Thoracic aorta (tissue), 2 donors: ENCODE data around the gene ZNF22. TPM values are rescaled to one million over a fixed set of nuclear protein-coding genes. Genes with fewer than 3 reads are reported as not detected.

ENCODE experiments used
- ATAC-seq: fragments of 150-250 bp; one replicate; pipeline ENCODE4 v1.8.0; 2017; ENCODE audit warnings: low read depth; ENCODE audit not compliant: insufficient number of reproducible peaks, low FRiP score
- DNase-seq: peaks from one replicate; pipeline ENCODE4 v3.0.0-alpha.2; 2020; ENCODE audit warnings: low spot score
- H3K27ac ChIP-seq, 2 donors: fragments of 200-600 bp; sonication (generic); 1 replicate in 1 of 2; 2 replicates in 1 of 2; pipeline ENCODE4 v1.5.1; 2016; ENCODE audit warnings: mild to moderate bottlenecking in 2 of 2, moderate library complexity in 2 of 2
- H3K27me3 ChIP-seq: fragments of 200-600 bp; sonication (generic); replicated peaks from 2 replicates; pipeline ENCODE4 v1.6.0; 2016; ENCODE audit warnings: mild to moderate bottlenecking; ENCODE audit not compliant: insufficient read depth
- H3K36me3 ChIP-seq: fragments of 200-600 bp; sonication (generic); one replicate; pipeline ENCODE4 v1.5.1; 2016
- H3K4me1 ChIP-seq, 2 donors: fragments of 200-600 bp; sonication (generic); 1 replicate in 1 of 2; 2 replicates in 1 of 2; pipeline versions ENCODE4 v1.5.1 to v1.6.0; 2016; ENCODE audit warnings: low read depth in 2 of 2, mild to moderate bottlenecking in 1 of 2; ENCODE audit not compliant: control insufficient read depth in 1 of 2
- H3K4me3 ChIP-seq: fragments of 200-600 bp; sonication (generic); 2 replicates; pipeline ENCODE4 v1.5.1; 2016; ENCODE audit warnings: mild to moderate bottlenecking
- H3K9me3 ChIP-seq: fragments of 200-600 bp; sonication (generic); 2 replicates; pipeline ENCODE4 v1.5.1; 2016
- CTCF ChIP-seq: fragments of 200-600 bp; sonication (generic); IDR thresholded peaks from one replicate; pipeline ENCODE4 v1.5.1; 2019; ENCODE audit warnings: antibody characterized with exemption
- total RNA-seq, 2 donors: library from RNA; depleted of rRNA; stranded (reverse); fragments of >200 nt; gene quantifications; one replicate each; pipeline versions ENCODE4 v1.1.0 to v1.2.3, GENCODE V29; 2016

Gene ZNF22
- total RNA-seq, 2 donors from 2014 or later, result 16.6 to 20.7 TPM

DNA sequence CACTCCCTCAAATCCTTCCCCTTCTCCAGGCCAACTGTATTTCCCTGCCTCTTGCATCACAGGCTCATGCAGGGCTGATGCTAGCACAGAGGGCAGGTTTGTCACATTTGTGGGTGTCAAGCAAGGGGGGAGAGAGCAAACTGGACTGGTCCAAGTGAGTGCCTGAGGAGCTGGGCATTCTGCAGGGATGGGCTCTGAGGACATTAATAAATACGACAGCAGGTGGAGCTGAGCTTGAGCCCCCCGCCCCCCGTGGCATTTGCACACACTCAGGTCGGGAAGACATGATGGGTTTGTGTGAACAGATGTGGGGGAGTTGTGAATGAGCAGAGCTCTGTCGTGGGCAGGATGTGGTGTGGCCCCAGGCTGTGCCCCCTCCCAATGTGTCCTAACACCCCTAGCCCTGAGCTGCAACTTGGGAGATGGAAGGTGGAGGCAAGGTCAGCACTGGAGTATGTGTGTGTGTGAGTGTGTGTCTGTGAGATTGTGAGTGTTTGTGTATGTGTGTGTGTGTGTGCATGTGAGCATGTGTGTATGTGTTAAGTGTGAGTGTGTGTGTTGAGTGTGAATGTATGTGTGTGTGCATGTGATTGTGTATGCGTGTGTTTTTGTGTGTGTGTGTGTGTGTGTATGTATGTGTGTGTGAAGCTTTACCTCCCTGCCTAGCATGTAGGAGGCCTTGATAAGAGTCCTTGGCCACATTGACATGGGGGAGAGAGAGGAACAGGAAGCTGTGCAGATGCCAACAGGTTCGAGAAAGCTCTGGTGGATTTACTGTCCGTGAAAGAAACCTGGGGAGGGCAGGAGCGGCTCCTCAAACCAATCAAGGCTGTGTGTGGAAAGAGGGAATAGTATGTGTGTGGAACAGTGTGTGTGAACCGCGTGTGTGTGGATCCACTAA is 32.0 kb upstream of the ZNF22 start:
- H3K9me3 ChIP-seq, result no peaks in the 10 kb centered on the region
- H3K27me3 ChIP-seq, result no peaks in the 10 kb centered on the region
- H3K4me1 ChIP-seq, result peaks cover 48 to 49% of the 10 kb centered on the region in 2 donors
- peak overlapping the region; percentile 3 for H3K4me3 ChIP-seq
- H3K27ac ChIP-seq, result peak overlapping the region in 1 of 2 donors; percentile 57
- ATAC-seq (no peak), DNase-seq (no peak)
- TF ChIP-seq CTCF, result no peak
- peaks cover 14% of the 10 kb centered on the region for H3K36me3 ChIP-seq

DNA sequence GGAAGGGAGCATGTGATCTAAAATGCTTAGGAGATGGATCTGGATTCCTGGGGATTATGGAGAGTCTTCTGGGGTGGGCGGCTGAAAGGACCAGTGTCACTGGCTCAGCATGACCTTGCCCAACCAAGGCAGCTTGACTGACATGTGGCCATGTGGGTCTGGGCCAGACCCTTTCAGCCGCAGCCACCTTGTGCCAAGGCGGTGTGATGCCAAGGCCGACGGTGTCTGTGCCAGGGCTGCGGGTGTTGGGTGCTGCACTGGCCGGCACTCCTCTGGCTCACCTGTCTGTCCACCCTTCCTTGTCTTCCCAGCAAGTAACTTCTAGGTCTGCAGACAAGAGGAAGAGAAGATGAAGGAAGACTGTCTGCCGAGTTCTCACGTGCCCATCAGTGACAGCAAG is 30.9 kb upstream of the ZNF22 start:
- DNase-seq, result no peak
- no peak for ATAC-seq

DNA sequence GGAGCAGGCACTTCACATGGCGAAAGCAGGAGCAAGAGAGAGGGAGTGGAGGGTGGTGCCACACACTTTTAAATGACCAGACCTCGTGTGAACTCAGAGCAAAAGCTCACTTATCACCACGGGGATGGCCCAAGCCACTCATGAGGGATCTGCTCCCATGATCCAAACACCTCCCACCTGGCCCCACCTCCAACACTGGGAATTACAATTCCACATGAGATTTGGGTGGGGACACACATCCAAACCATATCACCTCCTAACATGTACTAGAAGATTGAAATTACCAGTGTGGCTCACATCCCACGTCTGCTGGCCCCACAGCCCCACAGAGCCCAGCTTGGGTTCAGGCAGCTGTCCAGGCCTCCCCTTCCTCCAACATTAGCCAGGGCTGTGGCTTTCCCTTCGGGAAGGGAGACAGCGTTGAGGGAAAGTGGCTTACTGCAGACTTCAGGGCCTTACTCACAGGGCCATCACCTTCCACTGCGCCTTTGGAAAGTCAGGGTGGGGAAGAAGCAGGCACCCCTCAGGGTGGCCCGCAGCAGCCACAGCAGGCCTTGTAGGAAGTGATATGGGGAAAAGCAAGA is 29.8 kb upstream of the ZNF22 start:
- Histone ChIP-seq H3K27me3 (no peaks in the 10 kb centered on the region), H3K4me1 (peaks cover 30 to 49% of the 10 kb centered on the region in 2 donors), H3K36me3 (peaks cover 14% of the 10 kb centered on the region), H3K4me3 (no peak overlapping the region), H3K9me3 (no peaks in the 10 kb centered on the region), H3K27ac (no peak overlapping the region)
- no peak for ATAC-seq
- no peak for DNase-seq
- no peak for TF ChIP-seq CTCF

More for the DNA sequence above, 30.9 kb upstream of the ZNF22 start:
- H3K9me3 ChIP-seq, result no peaks in the 10 kb centered on the region
- H3K36me3 ChIP-seq, result peaks cover 14% of the 10 kb centered on the region
- no peak overlapping the region for H3K4me3 ChIP-seq
- peaks cover 37 to 48% of the 10 kb centered on the region in 2 donors for H3K4me1 ChIP-seq
- H3K27me3 ChIP-seq, result no peaks in the 10 kb centered on the region
- H3K27ac ChIP-seq, result no peak overlapping the region
- no peak for TF ChIP-seq CTCF

DNA sequence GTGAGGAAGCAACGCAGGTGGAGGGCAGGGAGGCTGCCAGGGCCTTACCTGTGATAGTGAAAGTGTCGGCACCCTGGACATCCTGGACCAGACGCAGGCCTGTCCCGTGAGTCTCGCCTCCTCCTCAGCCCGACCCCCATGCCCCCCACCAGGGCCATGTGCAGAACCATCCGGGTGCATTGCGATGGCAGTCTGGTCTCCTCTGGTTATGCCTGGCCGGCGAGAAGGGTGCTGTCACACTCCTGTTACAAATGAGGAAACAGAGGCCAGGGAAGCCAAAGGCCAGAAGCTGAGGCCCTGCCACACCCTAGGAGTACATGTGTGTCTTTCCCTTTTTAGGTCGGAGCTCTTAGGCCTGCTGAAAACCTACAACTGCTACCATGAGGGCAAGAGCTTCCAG is 29.3 kb upstream of the ZNF22 start:
- Histone ChIP-seq H3K27ac (no peak overlapping the region), H3K9me3 (no peaks in the 10 kb centered on the region), H3K27me3 (no peaks in the 10 kb centered on the region), H3K4me3 (no peak overlapping the region), H3K4me1 (peaks cover 28 to 54% of the 10 kb centered on the region in 2 donors), H3K36me3 (peaks cover 15% of the 10 kb centered on the region)
- no peak for TF ChIP-seq CTCF
- ATAC-seq (no peak), DNase-seq (no peak)

DNA sequence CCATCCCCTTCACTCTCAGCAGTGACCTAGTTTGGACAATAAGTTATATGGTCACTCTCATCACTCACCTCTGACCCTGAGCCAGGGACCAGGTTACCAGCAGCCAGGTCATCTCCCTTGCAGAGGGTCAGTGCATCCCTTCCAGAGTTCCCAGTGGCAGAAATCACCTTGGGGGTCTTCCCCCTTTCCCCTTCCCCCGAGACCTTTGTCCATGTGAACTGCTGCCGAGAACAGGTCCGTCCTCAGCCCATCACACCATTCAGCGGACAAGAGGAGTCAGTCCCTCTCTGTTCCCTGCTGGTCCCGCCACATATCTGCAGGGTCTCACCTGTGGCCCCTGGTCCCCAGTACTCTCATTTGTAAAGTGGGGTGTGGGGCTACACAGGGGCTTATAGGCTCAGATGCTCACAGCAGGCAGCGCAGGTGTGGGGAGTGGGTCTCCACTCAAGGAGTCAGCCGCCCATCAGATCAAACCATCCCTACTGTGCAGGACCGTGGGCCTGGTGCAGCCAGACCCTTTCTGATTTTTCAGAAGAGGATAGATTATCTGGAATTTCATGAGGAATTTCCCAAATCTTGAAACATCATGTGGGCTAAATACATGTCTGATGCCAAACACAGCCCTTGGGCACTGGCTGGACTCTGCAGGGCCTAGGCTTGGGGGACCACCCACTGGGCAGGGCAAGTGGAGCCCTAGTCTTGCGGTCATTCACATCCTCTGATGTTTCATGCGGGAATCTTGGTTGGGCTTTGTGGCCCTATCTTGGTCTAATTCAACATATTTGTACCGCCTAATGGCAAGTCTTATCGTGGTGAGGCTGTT is 28.6 kb upstream of the ZNF22 start:
- no peak overlapping the region for H3K27ac ChIP-seq
- no peak for TF ChIP-seq CTCF
- peaks cover 22 to 59% of the 10 kb centered on the region in 2 donors for H3K4me1 ChIP-seq
- H3K9me3 ChIP-seq, result no peaks in the 10 kb centered on the region
- H3K4me3 ChIP-seq, result no peak overlapping the region
- H3K36me3 ChIP-seq, result peaks cover 21% of the 10 kb centered on the region
- H3K27me3 ChIP-seq, result no peaks in the 10 kb centered on the region
- DNase-seq (no peak), ATAC-seq (no peak)
